Bone marrow (tissue), 2 donors: ENCODE data around the gene ZNF417.
"Not testable (repeated sequence)": the region's sequence is repeated elsewhere in the genome, so short reads cannot be mapped to it uniquely, and the experiment has no call there.

Source experiments
- DNase-seq, 2 donors: peaks; one replicate each; lab custom pipeline; 2025; lab: John Stamatoyannopoulos, UW

Gene ZNF417

GRCh38 chr19:57916168-57916995 lies at the start of gene ZNF417:
Gene ZNF417, minus strand, starts transcription at chr19:57916592. Its CDS starts 181 bp downstream, at chr19:57916411.
- DNase-seq, result peak; percentile 45 to 89

GRCh38 chr19:57964761-57965160 lies 48.4 kb upstream of the ZNF417 start:
- no peak for DNase-seq

GRCh38 chr19:57961785-57962184 lies 45.4 kb upstream of the ZNF417 start:
- no peak for DNase-seq

- no peak for DNase-seq
These were observed 38.6 kb upstream of the ZNF417 start for GRCh38 chr19:57954996-57955395.

- no peak for DNase-seq
These were observed 33.3 kb upstream of the ZNF417 start for GRCh38 chr19:57949702-57950101.

- DNase-seq, result no peak
These were observed 32.9 kb upstream of the ZNF417 start for GRCh38 chr19:57949296-57949695.

GRCh38 chr19:57947419-57948134 lies 31.2 kb upstream of the ZNF417 start, which contains the start of gene ZNF256:
Gene ZNF256, minus strand, starts transcription at chr19:57947706. Its CDS starts 232 bp downstream, at chr19:57947474.
- DNase-seq, result peak; percentile 32 to 93

- DNase-seq, result no peak
These were observed 30.7 kb upstream of the ZNF417 start for GRCh38 chr19:57947088-57947418.

- no peak for DNase-seq
These were observed 29.9 kb upstream of the ZNF417 start for GRCh38 chr19:57946316-57946715.

GRCh38 chr19:57941593-57941992 lies 25.2 kb upstream of the ZNF417 start:
- DNase-seq, result no peak

- no peak for DNase-seq
These were observed 19.3 kb upstream of the ZNF417 start for GRCh38 chr19:57935731-57936130.

GRCh38 chr19:57934820-57935665 lies 18.7 kb upstream of the ZNF417 start, which contains the start of gene ZNF418:
Gene ZNF418, minus strand, starts transcription at chr19:57935402. Its CDS starts 1,580 bp downstream, at chr19:57933822.
- no peak for DNase-seq

GRCh38 chr19:57927587-57927986 lies 11.2 kb upstream of the ZNF417 start:
- DNase-seq, result no peak

GRCh38 chr19:57914531-57914930 lies 1.9 kb downstream of the ZNF417 start:
- DNase-seq, result no peak

GRCh38 chr19:57907394-57907793 lies 9.0 kb downstream of the ZNF417 start:
- no peak for DNase-seq

GRCh38 chr19:57905258-57905657 lies 11.1 kb downstream of the ZNF417 start:
- DNase-seq, result no peak

- no peak for DNase-seq
These were observed 12.7 kb downstream of the ZNF417 start for GRCh38 chr19:57903618-57904184.

- no peak for DNase-seq
These were observed 16.1 kb downstream of the ZNF417 start for GRCh38 chr19:57900311-57900710.

GRCh38 chr19:57890706-57891105 lies 25.7 kb downstream of the ZNF417 start:
- not testable (repeated sequence) for DNase-seq

- peak in 1 of 2 donors; percentile 6 for DNase-seq
These were observed 27.7 kb downstream of the ZNF417 start, which contains the start of gene ZNF814 for GRCh38 chr19:57888560-57889231. Gene ZNF814, minus strand, starts transcription at chr19:57889037. Its CDS starts 235 bp downstream, at chr19:57888802.

GRCh38 chr19:57888107-57888559 lies 28.3 kb downstream of the ZNF417 start:
- DNase-seq, result no peak
